Ovary (tissue), 9 donors: ENCODE measurements around the gene NPW. TPM values are rescaled to one million over a fixed set of nuclear protein-coding genes. Genes with fewer than 3 reads are reported as not detected.

Experiments
- DNase-seq, 5 donors: peaks; one replicate each; pipeline ENCODE4 v3.0.0-alpha.2; 2019 to 2020
- H3K27ac ChIP-seq, 2 donors: fragments of 200-600 bp; one replicate each; pipeline versions ENCODE4 v1.5.1 to v1.8.0; 2019 to 2022
- H3K27me3 ChIP-seq: fragments of 200-600 bp; one replicate; pipeline ENCODE4 v1.8.0; 2022
- H3K36me3 ChIP-seq: fragments of 200-600 bp; sonication (generic); one replicate; pipeline ENCODE4 v1.5.1; 2019
- H3K4me1 ChIP-seq: one replicate; pipeline ENCODE4 v1.8.1; 2013; ENCODE audit warnings: mild to moderate bottlenecking, moderate library complexity; ENCODE audit not compliant: insufficient read depth
- H3K4me3 ChIP-seq: fragments of 200-600 bp; sonication (generic); one replicate; pipeline ENCODE4 v1.5.1; 2017
- H3K9me3 ChIP-seq, 2 donors: fragments of 200-600 bp in 1 of 2; sonication (generic) in 1 of 2; one replicate each; pipeline versions ENCODE4 v1.5.1 to v1.8.1; 2013 to 2019; ENCODE audit warnings: mild to moderate bottlenecking in 1 of 2, moderate library complexity in 1 of 2
- EP300 ChIP-seq: sonication (generic); formaldehyde crosslinking; IDR thresholded peaks from one replicate; pipeline ENCODE4 v1.6.1; 2017; ENCODE audit warnings: antibody characterized with exemption
- POLR2A ChIP-seq: fragments of 450-650 bp; IDR thresholded peaks from one replicate; pipeline ENCODE4 v1.6.1; 2017; ENCODE audit warnings: antibody characterized with exemption, mild to moderate bottlenecking, moderate library complexity
- WGBS, 3 donors: extraction: QIAGEN DNeasy Blood & Tissue Kit in 1 of 3; methylation state at CpG; one replicate each; pipeline versions ENCODE4 v1.1.5 to v1.1.7; 2013 to 2017; 5-methylcytosine and 5-hydroxymethylcytosine counted together
- intact Hi-C, 4 donors: fragments of 100-400 bp; cut with DNase I; formaldehyde crosslinking; loops; one replicate each; pipeline versions ENCODE4 v1.11.0 to v1.15.1; 2022 to 2023
- polyA plus RNA-seq, 2 donors: library from polyadenylated mRNA; stranded (reverse); fragments of 200-250 nt in 1 of 2; fragments of 350-450 nt in 1 of 2; fragmentation: Illumina TruSeq in 1 of 2; extraction: RNeasy Lipid Tissue Mini Kit (QIAGEN cat#74804) in 1 of 2; gene quantifications; one replicate each; pipeline ENCODE4 v1.2.3, GENCODE V29; 2013 to 2014
- total RNA-seq, 7 donors: library from RNA; depleted of rRNA in 2 of 7; stranded (reverse); fragments of >200 nt in 2 of 7; fragmentation: NEBNext Ultra II Directional in 3 of 7; extraction: Animal tissue kit (Norgen Biotek cat#: 25700) in 3 of 7; gene quantifications; one replicate each; pipeline versions ENCODE4 v1.1.0 to v1.2.4, GENCODE V29; 2016 to 2023
- TF ChIP-seq, protein P1 (sequence below), 3 donors: fragments of 450-650 bp in 2 of 3; fragments of 200-600 bp in 1 of 3; IDR thresholded peaks; one replicate each; pipeline versions ENCODE4 v1.5.1 to v1.8.0; 2016 to 2022; ENCODE audit warnings: antibody characterized with exemption in 3 of 3, mild to moderate bottlenecking in 1 of 3
- donor health status: DM: no; HTN: no; CAD: no; lungs with moderate emphysema.
- donor health status: DM: no; HTN: no; CAD: no.
- donor health status: Bipolar disorder and iron deficiency.
- donor health status: DM: yes; HTN: yes; CAD: no.
- donor health status: DM: no; HTN: no; CAD: no.
- donor health status: DM: yes; HTN: yes; CAD: no.

NPW gene
- total and polyA plus RNA-seq, 9 donors, result 0.17 to 1.1 (median 0.62) TPM; not detected in 5

DNA sequence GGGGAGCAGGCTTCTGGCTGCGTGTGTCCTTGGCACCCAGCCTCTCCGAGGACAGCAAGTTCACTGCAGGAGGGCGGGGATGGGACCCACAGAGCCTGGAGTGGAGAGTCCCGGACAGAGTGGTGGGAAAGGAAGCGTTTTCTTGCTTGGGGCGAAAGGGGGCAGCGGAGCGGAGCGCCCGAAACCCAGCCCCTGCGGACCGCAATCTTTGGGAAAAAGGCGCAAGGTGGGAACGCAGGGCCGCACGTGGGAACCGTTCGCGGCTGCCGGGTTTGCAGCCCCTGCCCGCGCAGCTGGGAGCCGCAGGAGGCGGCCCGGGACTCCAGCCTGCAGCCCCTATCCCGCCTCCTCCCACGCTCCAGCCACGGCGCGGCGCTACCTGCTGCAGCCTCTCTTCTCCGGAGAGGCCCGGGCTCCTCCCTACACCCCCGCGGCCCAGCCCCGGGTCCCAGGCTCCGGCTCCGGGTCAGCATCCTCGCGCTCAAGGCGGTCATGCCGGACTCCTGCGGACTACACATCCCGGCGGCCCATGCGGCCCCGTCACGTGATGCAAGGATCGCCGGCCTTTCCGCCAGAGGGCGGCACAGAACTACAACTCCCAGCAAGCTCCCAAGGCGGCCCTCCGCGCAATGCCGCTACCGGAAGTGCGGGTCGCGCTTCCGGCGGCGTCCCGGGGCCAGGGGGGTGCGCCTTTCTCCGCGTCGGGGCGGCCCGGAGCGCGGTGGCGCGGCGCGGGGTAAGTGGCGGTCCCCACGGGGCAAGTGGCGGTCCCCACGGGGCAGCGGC lies 27.9 kb downstream of the NPW start, which contains the start of the genes NTHL1 and TSC2:
Gene NTHL1 (minus strand): TSS at position 505 of the 786 bp plus-strand sequence. CDS start 11 bp downstream, at position 494.
Gene TSC2 (plus strand): TSS at position 656 of the 786 bp plus-strand sequence. CDS start 631 bp downstream, outside the sequence.
- Histone ChIP-seq H3K36me3 (no peaks in the 10 kb centered on the region), H3K27me3 (no peaks in the 10 kb centered on the region)

GRCh38 chr16:2048116-2048543 lies 28.5 kb downstream of the NPW start:
- H3K4me1 ChIP-seq, result peaks cover 13% of the 10 kb centered on the region
- no peaks in the 10 kb centered on the region for H3K27me3 ChIP-seq
- no peak for DNase-seq
- peak overlapping the region; percentile 63 for H3K4me3 ChIP-seq
- intact Hi-C loops, result no loop called here
- 0% methylated on average over 24 to 30 of the region's 30 CpGs for WGBS, 3 donors
- H3K36me3 ChIP-seq, result no peaks in the 10 kb centered on the region
- H3K9me3 ChIP-seq, result no peaks in the 10 kb centered on the region
- TF ChIP-seq EP300 (no peak), POLR2A (no peak)
- TF ChIP-seq, protein P1, sequence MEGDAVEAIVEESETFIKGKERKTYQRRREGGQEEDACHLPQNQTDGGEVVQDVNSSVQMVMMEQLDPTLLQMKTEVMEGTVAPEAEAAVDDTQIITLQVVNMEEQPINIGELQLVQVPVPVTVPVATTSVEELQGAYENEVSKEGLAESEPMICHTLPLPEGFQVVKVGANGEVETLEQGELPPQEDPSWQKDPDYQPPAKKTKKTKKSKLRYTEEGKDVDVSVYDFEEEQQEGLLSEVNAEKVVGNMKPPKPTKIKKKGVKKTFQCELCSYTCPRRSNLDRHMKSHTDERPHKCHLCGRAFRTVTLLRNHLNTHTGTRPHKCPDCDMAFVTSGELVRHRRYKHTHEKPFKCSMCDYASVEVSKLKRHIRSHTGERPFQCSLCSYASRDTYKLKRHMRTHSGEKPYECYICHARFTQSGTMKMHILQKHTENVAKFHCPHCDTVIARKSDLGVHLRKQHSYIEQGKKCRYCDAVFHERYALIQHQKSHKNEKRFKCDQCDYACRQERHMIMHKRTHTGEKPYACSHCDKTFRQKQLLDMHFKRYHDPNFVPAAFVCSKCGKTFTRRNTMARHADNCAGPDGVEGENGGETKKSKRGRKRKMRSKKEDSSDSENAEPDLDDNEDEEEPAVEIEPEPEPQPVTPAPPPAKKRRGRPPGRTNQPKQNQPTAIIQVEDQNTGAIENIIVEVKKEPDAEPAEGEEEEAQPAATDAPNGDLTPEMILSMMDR (IDR thresholded peaks at IDR 0.05), result no peak
- H3K27ac ChIP-seq, result peak overlapping the region in 1 of 2 donors; percentile 51

More for the DNA sequence above, 27.9 kb downstream of the NPW start, which contains the start of the genes NTHL1 and TSC2:
- DNase-seq, result peak; percentile 95 to 98 (median 96)
- TF ChIP-seq, protein P1 (IDR thresholded peaks at IDR 0.05), result peak; percentile 39 to 72 (median 68)
- TF ChIP-seq POLR2A, result peak; percentile 26
- TF ChIP-seq EP300, result no peak
- 0 to 1% (median 0%) methylated on average over 32 to 81 of the region's 81 CpGs for WGBS, 3 donors
- Histone ChIP-seq H3K4me1 (peaks cover 13% of the 10 kb centered on the region), H3K9me3 (no peaks in the 10 kb centered on the region), H3K4me3 (peak within 1 kb of the TSS; percentile 63), H3K27ac (peak within 1 kb of the TSS in 1 of 2 donors; percentile 70)
- intact Hi-C loops, result no loop called here

DNA sequence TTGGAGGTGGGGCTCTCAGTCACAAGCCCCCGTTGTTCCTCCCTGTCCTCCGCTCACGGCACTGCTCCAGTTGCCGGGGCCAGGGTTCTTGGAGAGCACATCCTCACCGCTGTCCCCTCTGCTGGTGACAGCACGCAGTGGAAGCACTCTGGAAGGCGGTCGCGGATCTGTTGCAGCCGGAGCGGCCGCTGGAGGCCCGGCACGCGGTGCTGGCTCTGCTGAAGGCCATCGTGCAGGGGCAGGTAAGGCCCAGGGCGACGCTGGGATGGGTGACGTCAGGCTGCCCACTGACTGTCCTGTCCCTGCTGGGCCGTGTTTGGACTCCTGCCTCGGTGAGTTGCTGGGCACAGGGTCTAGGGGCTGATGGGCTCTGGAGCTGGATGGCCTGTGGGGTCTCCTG lies 33.6 kb downstream of the NPW start:
- no peaks in the 10 kb centered on the region for H3K36me3 ChIP-seq
- no peaks in the 10 kb centered on the region for H3K9me3 ChIP-seq
- 91 to 93% (median 92%) methylated on average over 21 of the region's 21 CpGs for WGBS, 3 donors
- TF ChIP-seq POLR2A (no peak), EP300 (no peak)
- TF ChIP-seq, protein P1 (IDR thresholded peaks at IDR 0.05), result no peak
- H3K4me3 ChIP-seq, result no peak overlapping the region
- intact Hi-C loops, result no loop called here
- no peak for DNase-seq
- no peaks in the 10 kb centered on the region for H3K27me3 ChIP-seq
- H3K27ac ChIP-seq, result no peak overlapping the region
- H3K4me1 ChIP-seq, result peaks cover 5% of the 10 kb centered on the region

DNA sequence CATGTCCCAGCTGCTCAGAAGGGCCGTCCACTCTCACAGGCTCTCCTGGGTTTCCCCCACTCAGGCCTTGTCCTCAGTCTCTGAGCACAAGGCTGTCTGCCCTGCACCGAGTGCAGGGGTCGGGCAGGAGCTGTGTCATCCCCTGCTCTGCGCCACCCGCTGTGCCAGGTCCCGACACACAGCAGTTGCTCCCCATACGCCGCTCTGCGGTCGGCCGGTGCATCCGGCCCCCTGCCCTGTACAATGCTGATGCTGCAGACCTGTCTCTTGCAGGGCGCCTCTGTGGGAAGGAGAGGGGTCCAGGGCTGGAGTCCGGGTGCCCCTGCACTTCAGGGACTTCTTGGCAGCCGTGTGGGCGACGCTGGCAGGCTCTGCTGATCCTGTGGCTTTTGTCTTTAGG lies 34.3 kb downstream of the NPW start:
- no peak overlapping the region for H3K27ac ChIP-seq
- TF ChIP-seq POLR2A (no peak), EP300 (no peak)
- TF ChIP-seq, protein P1 (IDR thresholded peaks at IDR 0.05), result no peak
- intact Hi-C loops, result no loop called here
- no peak overlapping the region for H3K4me3 ChIP-seq
- no peaks in the 10 kb centered on the region for H3K36me3 ChIP-seq
- peaks cover 1% of the 10 kb centered on the region for H3K4me1 ChIP-seq
- no peaks in the 10 kb centered on the region for H3K9me3 ChIP-seq
- H3K27me3 ChIP-seq, result no peaks in the 10 kb centered on the region
- WGBS, 3 donors, result 90 to 92% (median 91%) methylated on average over 17 of the region's 17 CpGs
- DNase-seq, result no peak
